ENCODE results near the gene KRT85. TPM values are rescaled to one million over a fixed set of nuclear protein-coding genes. Genes with fewer than 3 reads are reported as not detected.

KRT85 gene
- total RNA-seq, 2 donors from 2014 or later, result not detected

GRCh38 chr12:52323001-52323400, 44.3 kb downstream of the KRT85 start:
- H3K27ac Mint-ChIP-seq, result no peak overlapping the region
- peaks cover 16% of the 10 kb centered on the region for H3K27me3 Mint-ChIP-seq (ENCODE audit: insufficient read depth)
- Histone ChIP-seq H3K36me3 (ENCODE audit: control insufficient read depth, insufficient read depth, low read length) (no peaks in the 10 kb centered on the region), H3K27ac (ENCODE audit: low read depth, low read length) (no peak overlapping the region), H3K9ac (ENCODE audit: extremely low read depth, low read length, poor library complexity, severe bottlenecking) (no peak overlapping the region), H3K4me3 (ENCODE audit: low read length) (no peak overlapping the region), H3K27me3 (ENCODE audit: control insufficient read depth, insufficient read depth, low read length, poor library complexity, severe bottlenecking) (peaks cover 18% of the 10 kb centered on the region), H3K4me1 (ENCODE audit: control insufficient read depth, insufficient read depth, low read length) (no peaks in the 10 kb centered on the region), H3K9me3 (ENCODE audit: control insufficient read depth, low read length) (no peaks in the 10 kb centered on the region)
- WGBS, 2 experiments (ENCODE audit: insufficient coverage in 1 of 2, insufficient read length in 1 of 2), result 76 to 86% methylated on average over 1 of the region's 1 CpG
- no peak for DNase-seq
- no peaks in the 10 kb centered on the region for H3K4me1 Mint-ChIP-seq
- TF ChIP-seq CTCF (conservative IDR thresholded peaks at IDR 0.05), result no peak
- no peaks in the 10 kb centered on the region for H3K36me3 Mint-ChIP-seq (ENCODE audit: low read depth)
- no peaks in the 10 kb centered on the region for H3K9me3 Mint-ChIP-seq
- no peak overlapping the region for H3K4me3 Mint-ChIP-seq

GRCh38 chr12:52322069-52322468, 45.2 kb downstream of the KRT85 start:
- 93 to 100% methylated on average over 1 of the region's 1 CpG for WGBS, 2 experiments (ENCODE audit: insufficient coverage in 1 of 2, insufficient read length in 1 of 2)
- peaks cover 16% of the 10 kb centered on the region for H3K27me3 Mint-ChIP-seq (ENCODE audit: insufficient read depth)
- no peak overlapping the region for H3K27ac Mint-ChIP-seq

GRCh38 chr12:52321418-52321817, 45.9 kb downstream of the KRT85 start:
- Mint-ChIP-seq H3K4me3 (no peak overlapping the region), H3K4me1 (no peaks in the 10 kb centered on the region), H3K27me3 (ENCODE audit: insufficient read depth) (peaks cover 16% of the 10 kb centered on the region), H3K9me3 (no peaks in the 10 kb centered on the region), H3K27ac (no peak overlapping the region), H3K36me3 (ENCODE audit: low read depth) (no peaks in the 10 kb centered on the region)
- no peak overlapping the region for H3K9ac ChIP-seq (ENCODE audit: extremely low read depth, low read length, poor library complexity, severe bottlenecking)
- no peak overlapping the region for H3K27ac ChIP-seq (ENCODE audit: low read depth, low read length)
- H3K9me3 ChIP-seq (ENCODE audit: control insufficient read depth, low read length), result no peaks in the 10 kb centered on the region
- peaks cover 18% of the 10 kb centered on the region for H3K27me3 ChIP-seq (ENCODE audit: control insufficient read depth, insufficient read depth, low read length, poor library complexity, severe bottlenecking)
- WGBS, 2 experiments (ENCODE audit: insufficient coverage in 1 of 2, insufficient read length in 1 of 2), result 89 to 92% methylated on average over 2 to 4 of the region's 4 CpGs
- no peak overlapping the region for H3K4me3 ChIP-seq (ENCODE audit: low read length)
- DNase-seq, result no peak
- no peaks in the 10 kb centered on the region for H3K36me3 ChIP-seq (ENCODE audit: control insufficient read depth, insufficient read depth, low read length)
- no peak for TF ChIP-seq CTCF (conservative IDR thresholded peaks at IDR 0.05)
- H3K4me1 ChIP-seq (ENCODE audit: control insufficient read depth, insufficient read depth, low read length), result no peaks in the 10 kb centered on the region

More at GRCh38 chr12:52322069-52322468, 45.2 kb downstream of the KRT85 start:
- DNase-seq, result no peak
- no peak for TF ChIP-seq CTCF (conservative IDR thresholded peaks at IDR 0.05)
- H3K4me3 ChIP-seq (ENCODE audit: low read length), result no peak overlapping the region
- no peaks in the 10 kb centered on the region for H3K4me1 ChIP-seq (ENCODE audit: control insufficient read depth, insufficient read depth, low read length)
- no peak overlapping the region for H3K9ac ChIP-seq (ENCODE audit: extremely low read depth, low read length, poor library complexity, severe bottlenecking)
- H3K9me3 Mint-ChIP-seq, result no peaks in the 10 kb centered on the region
- H3K9me3 ChIP-seq (ENCODE audit: control insufficient read depth, low read length), result no peaks in the 10 kb centered on the region
- no peaks in the 10 kb centered on the region for H3K36me3 Mint-ChIP-seq (ENCODE audit: low read depth)
- H3K4me3 Mint-ChIP-seq, result no peak overlapping the region
- peaks cover 18% of the 10 kb centered on the region for H3K27me3 ChIP-seq (ENCODE audit: control insufficient read depth, insufficient read depth, low read length, poor library complexity, severe bottlenecking)
- no peaks in the 10 kb centered on the region for H3K36me3 ChIP-seq (ENCODE audit: control insufficient read depth, insufficient read depth, low read length)
- H3K27ac ChIP-seq (ENCODE audit: low read depth, low read length), result no peak overlapping the region
- no peaks in the 10 kb centered on the region for H3K4me1 Mint-ChIP-seq
